Measurements from ENCODE around the gene RPL13.

The RPL13 gene

GRCh38 chr16:89560378-89561141 is at the start of gene RPL13:
Gene RPL13 (plus strand): TSS chr16:89560682. CDS start chr16:89560960, 278 bp downstream.
- DNase-seq (ENCODE audit: low read depth in 2 of 2): peak; percentile 82 to 87

GRCh38 chr16:89511374-89511773 is 49.1 kb upstream of the RPL13 start:
- DNase-seq (ENCODE audit: low read depth in 2 of 2): no peak

- DNase-seq (ENCODE audit: low read depth in 2 of 2): no peak
Observed at GRCh38 chr16:89512453-89512852, 48.0 kb upstream of the RPL13 start.

DNA sequence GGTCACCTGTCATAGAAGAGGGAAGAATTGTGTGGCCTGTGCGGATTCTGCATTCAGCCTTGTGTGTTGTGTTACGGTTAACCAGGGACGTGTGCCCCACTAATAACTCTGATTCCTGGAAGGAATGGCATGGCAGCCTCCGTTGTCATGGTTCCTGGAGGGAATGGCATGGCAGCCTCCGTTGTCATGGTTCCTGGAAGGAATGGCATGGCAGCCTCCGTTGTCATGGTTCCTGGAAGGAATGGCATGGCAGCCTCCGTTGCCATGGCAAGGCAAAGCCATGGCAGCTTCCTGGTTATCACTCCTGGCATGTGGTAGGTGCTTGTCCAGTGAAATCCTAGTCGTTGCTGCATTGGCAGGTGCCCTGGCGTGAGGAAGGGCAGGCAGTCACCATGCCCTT is 43.4 kb upstream of the RPL13 start:
- DNase-seq (ENCODE audit: low read depth in 2 of 2): no peak

DNA sequence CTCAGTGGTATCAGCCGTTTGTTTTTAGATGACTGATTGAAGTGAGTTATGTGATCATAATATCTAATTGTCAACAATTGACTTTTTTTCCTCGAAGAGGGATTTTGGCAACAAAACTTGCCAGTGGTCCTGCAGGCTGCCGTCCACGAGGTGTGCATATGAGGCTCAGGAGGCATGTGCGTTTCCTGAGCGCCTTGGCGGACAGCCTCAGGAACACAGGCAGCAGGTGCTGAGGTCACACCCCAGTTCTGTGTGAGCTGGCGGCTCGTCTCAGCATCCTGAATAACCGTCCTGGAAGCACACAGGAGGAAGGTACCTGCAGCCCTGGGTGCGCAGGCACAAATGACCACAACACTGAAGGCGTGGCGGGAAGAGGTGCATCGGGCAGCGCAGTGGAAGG is 40.6 kb upstream of the RPL13 start:
- DNase-seq (ENCODE audit: low read depth in 2 of 2): no peak

GRCh38 chr16:89522287-89522686 is 38.2 kb upstream of the RPL13 start:
- no peak for DNase-seq (ENCODE audit: low read depth in 2 of 2)

DNA sequence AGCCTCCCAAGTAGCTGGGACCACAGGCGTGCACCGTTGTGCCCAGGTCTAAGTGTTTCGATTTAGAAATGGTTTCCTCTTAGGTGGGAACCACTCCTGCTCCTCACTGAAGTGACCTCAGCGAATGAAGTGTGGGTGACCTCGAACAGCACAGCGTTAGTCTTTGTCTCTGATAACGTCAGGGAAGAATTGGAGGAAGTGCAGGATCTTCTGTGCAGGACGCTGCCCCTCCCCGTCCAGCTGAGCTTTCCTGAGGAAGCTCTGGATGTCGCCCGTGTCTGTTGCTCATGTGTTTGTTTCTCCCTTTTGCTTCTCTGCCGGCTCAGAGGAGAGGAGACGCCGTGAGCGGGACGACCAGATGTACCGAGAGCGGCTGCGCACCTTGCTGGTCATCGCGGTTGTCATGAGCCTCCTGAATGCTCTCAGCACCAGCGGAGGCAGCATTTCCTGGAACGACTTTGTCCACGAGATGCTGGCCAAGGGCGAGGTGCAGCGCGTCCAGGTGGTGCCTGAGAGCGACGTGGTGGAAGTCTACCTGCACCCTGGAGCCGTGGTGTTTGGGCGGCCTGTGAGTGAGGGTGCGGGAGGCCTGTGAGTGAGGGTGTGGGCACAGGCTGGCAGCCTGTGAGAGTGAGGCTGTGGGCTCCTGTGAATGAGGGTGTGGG is 36.7 kb upstream of the RPL13 start:
- DNase-seq (ENCODE audit: low read depth in 2 of 2): no peak

DNA sequence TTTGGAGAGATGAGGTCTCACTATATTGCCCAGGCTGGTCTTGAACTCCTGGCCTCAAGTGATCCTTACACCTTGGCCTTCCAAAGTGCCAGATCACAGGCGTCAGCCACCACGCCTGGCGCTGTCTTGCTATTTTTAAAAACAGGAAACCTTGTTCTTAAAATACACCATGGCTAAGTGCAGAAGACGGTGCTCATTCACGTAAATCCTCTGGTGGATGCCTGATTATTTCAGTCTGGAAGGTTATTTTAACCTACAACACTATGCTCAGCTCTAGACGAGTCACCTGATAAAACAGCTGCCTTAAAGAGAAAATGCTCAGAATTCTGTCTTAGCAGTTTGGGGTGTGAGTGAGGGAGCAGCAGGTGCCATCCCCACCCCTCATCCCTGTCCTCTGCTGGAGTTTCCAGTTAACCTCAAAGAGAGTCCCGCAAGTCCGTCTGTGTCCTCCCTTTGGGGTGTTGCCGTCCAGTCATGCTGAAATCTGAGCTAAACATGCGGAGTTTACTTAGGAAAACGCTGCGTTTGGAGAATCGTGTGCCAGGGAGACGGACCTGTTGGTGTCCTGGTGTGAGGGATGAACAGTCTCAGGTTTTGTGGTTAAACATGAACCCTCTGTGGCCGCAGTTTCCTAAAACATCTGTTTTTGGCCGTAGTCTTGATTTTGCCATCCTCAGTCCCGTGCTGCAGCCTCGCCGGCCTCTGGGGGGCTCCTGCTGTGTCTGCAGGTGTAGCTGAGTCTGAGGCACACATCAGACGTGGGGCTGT is 35.2 kb upstream of the RPL13 start:
- DNase-seq (ENCODE audit: low read depth in 2 of 2): no peak

DNA sequence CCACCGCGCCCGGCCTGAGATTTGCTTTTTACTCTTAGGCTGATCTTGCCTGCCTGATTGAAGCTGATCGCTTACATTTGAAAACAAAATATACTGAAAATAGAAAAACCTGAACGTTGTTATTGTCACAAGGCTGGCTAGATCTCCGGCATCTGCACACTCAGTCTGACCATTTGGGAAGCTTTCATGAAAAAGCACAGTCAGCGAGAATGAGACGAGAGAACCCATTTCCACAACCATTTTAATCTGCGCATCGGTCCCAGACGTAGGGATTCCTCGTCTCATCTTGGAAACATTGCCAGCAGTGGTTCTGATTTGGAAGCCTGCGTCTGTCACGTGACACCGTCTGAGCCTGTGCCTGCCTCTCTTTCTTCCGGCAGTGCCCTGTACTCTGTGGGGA is 31.4 kb upstream of the RPL13 start:
- no peak for DNase-seq (ENCODE audit: low read depth in 2 of 2)

DNA sequence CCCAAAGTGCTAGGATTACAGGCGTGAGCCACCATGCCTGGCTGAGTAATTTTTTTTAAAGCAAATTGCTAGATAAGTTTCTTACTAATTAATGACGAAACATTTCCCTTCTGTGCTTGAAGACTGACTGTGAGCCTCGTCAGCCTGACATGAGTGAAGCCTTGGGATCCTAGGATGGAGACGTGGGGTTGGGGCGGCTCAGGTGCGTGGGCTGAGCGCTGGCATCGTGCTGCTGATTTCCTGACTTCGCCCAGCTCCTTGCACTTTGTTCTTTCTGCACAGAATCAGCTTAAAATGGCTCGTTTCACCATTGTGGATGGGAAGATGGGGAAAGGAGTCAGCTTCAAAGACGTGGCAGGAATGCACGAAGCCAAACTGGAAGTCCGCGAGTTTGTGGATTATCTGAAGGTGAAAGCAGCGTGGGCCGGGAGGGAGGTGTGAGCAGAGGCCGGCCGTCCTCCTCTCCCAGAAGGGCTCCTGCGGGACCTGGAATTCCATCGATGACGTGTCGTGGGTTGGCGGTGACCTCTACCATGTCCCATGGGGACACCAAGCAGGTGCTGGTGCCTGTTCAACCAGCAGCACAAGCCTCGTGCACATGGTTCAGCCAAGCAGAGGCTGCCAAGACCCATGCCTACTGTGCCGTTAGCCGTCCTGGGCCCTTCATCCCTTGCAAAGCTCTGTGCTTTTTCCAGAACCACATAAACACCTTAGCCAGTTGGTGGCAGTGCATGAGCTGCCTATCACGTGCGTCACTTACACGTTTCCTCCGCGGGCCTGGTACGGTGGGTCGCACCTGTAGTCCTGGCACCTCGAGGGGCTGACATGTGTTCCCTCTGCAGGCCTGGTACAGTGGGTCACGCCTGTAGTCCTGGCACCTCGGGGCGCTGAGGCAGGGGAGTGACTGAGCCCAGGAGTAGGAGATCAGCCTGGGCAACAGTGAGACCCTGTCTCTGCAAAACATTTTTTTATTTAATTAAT is 29.8 kb upstream of the RPL13 start:
- no peak for DNase-seq (ENCODE audit: low read depth in 2 of 2)

GRCh38 chr16:89531821-89532526 is 28.5 kb upstream of the RPL13 start:
- no peak for DNase-seq (ENCODE audit: low read depth in 2 of 2)

DNA sequence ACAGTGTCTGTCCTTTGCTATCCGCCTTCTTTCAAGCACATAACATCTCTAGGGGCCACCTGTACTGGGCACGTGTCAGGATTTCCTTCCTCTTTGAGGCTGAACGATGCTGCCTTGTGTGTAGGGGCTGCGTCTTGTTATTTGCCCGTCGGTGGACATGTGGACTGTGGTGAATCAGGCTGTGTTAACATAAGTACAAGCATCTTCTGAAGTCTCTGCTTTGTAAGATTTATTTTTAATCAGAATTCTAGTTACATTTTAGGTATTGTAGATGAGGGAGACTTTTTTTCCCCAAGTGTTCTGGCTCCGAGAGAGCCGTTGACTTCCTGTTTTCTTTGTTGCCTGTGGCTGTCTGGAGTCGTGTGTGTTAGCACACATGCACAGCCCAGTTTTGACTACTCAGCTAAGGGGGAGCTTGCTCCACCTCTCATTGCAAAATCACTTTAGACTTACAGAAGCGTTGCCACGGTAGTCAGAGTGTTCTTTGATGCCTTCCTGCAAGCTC is 26.2 kb upstream of the RPL13 start:
- no peak for DNase-seq (ENCODE audit: low read depth in 2 of 2)

DNA sequence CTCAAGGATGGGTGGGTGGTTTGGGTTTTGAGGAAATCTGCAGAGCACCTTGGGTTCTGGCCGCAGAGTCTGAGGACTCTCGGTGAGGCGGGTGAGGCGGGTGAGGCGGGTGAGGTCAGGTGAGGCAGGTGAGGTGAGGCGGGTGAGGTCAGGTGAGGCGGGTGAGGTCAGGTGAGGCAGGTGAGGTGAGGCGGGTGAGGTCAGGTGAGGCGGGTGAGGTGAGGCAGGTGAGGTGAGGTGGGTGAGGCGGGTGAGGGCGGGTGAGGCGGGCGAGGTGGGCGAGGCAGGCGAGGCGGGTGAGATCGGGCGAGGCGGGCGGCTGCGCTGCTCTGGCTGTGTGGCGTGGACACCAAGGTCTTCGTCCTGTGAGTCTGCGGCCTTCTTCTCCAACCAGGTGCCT is 24.1 kb upstream of the RPL13 start:
- no peak for DNase-seq (ENCODE audit: low read depth in 2 of 2)

DNA sequence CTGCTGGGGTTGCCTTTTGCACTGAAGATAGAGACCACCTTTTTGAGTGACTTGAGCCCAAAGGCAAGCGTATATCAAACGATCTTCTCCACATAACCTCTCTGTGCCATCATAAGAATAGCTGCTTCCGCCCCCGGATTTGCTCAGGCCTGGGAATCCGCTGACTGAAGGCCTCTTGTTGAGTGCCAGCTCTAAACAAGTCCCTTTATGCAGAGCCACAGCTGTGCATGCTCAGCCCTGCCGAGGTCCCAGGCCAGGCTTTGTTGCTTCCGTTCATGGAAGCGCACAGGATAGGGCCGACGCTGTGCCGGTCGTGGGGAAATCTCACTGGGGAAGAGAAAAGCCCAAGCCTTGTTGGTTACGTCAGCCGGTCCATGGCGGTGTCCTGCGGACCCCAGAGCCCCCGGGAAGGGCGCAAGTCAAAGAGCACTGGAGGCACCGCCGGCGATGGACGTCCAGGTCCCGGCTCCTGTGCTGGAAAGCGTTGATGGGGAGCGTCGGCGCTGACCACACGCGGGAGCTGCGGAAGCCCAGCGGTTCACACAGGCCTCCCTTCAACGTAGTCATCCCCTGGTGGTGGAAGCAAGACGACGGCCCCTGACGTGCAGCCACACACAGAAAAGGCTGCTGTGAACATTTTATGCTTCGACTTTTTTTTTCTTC is 23.5 kb upstream of the RPL13 start:
- DNase-seq (ENCODE audit: low read depth in 2 of 2): no peak

DNA sequence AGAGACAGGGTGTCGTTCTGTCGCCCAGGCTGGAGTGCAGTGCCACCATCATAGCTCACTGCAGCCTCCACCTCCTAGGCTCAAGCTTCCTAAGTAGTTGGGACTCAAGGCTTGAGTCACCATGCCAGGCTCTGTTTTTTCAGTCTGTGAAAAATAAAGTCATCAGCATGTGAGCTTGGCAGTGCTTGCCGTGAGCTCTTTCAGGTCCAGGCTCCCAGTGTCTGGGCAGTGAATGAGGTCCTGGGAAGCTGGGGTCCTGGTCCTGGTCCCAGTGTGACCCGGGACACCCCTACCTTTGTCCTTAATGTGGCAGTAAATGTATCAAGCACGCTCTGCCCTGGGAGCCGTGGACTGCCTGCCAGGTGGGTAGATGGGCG is 22.9 kb upstream of the RPL13 start:
- DNase-seq (ENCODE audit: low read depth in 2 of 2): no peak

- DNase-seq (ENCODE audit: low read depth in 2 of 2): no peak
Observed at GRCh38 chr16:89538286-89538685, 22.2 kb upstream of the RPL13 start.

- no peak for DNase-seq (ENCODE audit: low read depth in 2 of 2)
Observed at GRCh38 chr16:89540557-89540956, 19.9 kb upstream of the RPL13 start.

- no peak for DNase-seq (ENCODE audit: low read depth in 2 of 2)
Observed at GRCh38 chr16:89541792-89542191, 18.7 kb upstream of the RPL13 start.

- DNase-seq (ENCODE audit: low read depth in 2 of 2): no peak
Observed at GRCh38 chr16:89544113-89544512, 16.4 kb upstream of the RPL13 start.

DNA sequence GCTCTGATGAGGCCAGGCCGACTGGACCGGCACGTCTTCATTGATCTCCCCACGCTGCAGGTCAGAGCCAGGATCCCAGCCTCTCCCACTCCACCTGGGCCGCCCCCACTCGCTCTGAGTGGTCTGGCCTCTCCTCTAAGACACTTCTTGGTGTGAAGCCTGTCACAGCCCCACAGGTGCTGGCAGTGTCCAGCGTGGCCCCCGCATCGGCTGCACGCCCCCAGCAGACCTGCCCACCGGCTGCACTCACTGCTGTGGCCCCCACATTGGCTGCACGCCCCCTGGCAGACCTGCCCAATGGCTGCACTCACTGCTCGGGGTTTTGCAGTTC is 15.8 kb upstream of the RPL13 start:
- DNase-seq (ENCODE audit: low read depth in 2 of 2): no peak
